Stimulated activated CD4-positive, alpha-beta T cell treated with anti-CD3 and anti-CD28 coated beads, Interleukin-15, amount 100 ng/mL, for 1 hour (primary cell): Measurements from ENCODE around the gene CLDN7.

Experiments
- DNase-seq, 2 donors: peaks; one replicate each; pipeline ENCODE4 v3.0.0-alpha.2; 2020; ENCODE audit warnings: low read depth in 1 of 2, low spot score in 1 of 2

Gene CLDN7

DNA sequence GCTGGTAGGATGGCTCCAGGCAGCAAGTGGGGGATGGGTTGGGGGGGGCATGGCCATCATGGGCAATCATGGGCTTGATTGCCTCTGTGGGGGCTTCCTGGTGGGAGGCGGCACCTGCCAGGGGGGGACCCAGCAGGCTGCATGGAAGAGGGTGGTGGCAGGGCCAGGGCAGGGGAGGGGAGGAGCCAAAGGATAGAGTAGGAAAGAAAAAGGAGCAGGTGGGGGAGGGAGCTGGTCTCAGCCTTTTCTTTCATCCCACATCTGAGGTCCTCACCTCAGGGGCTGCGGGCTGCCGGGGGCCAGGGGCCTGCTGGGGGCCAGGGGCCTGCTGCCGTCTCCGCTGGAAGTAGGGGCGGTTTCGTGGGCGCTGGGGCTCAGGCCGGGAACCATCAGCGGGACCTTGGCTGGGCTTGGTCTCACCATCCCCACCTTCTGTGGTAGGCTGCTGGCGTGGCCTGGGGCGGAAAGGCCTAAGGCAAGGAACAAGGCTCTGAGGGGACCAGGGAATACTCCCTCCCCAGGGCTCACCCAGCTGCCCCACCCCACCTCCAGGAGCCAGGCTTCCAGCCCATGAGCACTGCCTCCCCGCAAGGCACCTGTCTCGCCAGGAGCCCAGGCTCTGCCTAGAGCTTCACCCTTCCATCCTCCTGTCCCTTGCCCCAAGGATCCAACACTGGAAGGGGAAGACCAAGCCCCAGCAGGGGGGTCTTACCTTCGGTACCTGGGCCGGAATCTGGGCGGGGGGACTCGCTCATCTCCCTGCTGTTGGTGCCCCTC lies 27.2 kb upstream of the CLDN7 start:
- no peak for DNase-seq

DNA sequence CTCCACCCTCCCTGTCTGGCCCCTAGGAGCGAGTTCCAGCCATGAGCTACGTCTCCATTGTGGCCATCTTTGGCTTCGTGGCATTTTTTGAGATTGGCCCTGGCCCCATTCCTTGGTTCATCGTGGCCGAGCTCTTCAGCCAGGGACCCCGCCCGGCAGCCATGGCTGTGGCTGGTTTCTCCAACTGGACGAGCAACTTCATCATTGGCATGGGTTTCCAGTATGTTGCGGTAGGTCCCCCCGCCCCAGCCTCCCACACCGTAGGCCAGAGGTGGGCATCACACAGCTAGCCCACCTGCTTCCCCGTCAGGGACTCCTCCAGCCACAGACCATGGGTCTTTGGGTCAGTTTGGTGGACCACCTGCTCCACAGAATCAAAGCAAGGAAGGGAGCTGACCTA lies 23.4 kb upstream of the CLDN7 start:
- DNase-seq: no peak

DNA sequence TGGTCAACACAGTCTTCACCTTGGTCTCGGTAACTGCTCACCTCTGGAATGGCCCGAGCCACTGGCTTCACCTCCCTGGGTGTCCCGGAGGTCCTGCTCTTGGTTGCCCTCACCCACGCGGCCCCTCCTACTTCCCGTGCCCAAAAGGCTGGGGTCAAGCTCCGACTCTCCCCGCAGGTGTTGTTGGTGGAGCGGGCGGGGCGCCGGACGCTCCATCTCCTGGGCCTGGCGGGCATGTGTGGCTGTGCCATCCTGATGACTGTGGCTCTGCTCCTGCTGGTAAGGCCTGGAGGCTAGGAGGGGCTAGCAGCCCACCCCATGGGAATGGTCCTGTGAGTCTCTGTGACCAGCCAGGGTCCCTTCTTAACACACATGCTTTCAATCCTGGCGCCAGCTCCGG lies 22.6 kb upstream of the CLDN7 start:
- DNase-seq: no peak

DNA sequence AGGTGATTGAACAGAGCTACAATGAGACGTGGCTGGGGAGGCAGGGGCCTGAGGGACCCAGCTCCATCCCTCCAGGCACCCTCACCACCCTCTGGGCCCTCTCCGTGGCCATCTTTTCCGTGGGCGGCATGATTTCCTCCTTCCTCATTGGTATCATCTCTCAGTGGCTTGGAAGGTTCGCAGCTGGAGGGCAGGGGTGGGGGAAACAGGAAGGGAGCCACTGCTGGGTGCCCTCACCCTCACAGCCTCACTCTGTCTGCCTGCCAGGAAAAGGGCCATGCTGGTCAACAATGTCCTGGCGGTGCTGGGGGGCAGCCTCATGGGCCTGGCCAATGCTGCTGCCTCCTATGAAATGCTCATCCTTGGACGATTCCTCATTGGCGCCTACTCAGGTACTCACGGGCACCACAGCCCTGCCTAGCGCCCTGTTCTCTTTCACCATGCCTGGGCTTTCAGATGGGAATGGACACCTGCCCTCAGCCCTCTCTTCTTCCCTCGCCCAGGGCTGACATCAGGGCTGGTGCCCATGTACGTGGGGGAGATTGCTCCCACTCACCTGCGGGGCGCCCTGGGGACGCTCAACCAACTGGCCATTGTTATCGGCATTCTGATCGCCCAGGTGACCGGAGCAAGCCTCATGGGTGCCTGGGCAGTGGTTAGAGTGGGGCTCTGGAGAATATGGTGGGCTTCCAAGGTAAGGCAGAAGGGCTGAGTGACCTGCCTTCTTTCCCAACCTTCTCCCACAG lies 21.4 kb upstream of the CLDN7 start:
- DNase-seq: no peak

DNA sequence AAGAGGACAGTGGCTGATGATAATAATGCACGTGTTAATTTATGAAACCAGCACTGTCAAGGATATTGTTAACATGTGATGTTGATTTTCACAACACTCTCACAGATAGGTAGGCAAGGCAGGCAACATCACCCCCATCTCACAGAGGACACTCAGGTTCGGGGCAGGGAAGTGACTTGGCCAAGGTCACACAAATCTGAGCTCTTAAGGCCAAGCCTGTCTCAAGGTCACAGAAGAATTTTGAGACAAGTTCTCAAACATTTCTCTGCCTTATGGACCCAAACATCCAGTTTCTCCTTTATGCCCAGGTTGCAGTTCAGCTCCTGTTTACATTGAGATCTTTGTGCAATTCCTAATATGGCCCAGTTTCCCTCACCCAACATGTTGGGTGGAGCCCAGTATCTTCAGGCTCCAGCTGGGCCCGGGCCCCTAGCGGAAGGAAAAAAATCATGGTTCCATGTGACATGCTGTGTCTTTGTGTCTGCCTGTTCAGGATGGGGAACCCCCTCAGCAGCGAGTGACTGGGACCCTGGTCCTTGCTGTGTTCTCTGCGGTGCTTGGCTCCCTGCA lies 20.6 kb upstream of the CLDN7 start:
- DNase-seq: no peak

DNA sequence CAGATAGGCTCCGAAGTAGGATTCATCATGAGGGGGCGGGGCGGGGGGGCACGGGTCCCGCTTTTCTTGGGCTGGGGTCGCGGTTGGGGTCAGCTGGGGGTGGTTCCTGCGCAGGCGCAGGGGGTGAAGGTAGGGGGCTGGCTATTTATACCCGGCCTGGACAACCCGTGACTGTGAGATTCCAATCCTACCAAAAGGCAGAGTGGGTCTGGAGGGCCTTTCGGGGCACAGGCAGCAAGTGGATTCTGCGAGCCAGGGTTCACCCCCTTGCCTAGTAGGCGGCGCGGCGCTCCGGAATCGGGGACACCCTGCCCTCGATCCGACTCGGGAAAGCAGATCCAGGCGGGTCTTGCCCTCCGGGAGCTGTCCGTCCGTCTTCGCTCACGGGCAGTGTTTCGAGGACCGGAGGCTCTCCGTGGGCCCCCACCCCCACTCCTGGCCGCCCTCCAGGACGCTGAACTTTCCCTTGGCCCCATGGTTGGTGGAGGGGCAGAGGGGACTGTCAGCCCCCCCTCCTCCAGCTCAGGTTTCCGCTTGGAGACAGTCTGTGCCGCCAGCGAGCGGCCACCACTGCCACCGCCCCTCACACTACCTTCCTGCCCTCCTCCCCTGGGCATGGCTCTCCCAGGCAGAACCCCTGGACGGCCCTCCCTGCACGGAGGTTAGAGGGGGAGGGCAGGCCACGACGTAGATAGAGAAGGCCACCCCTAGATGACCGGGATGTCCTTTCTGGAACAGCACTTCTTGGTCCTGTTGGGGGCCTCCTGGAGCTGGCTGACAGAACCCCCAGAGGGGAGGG lies 19.9 kb upstream of the CLDN7 start:
- DNase-seq: no peak

DNA sequence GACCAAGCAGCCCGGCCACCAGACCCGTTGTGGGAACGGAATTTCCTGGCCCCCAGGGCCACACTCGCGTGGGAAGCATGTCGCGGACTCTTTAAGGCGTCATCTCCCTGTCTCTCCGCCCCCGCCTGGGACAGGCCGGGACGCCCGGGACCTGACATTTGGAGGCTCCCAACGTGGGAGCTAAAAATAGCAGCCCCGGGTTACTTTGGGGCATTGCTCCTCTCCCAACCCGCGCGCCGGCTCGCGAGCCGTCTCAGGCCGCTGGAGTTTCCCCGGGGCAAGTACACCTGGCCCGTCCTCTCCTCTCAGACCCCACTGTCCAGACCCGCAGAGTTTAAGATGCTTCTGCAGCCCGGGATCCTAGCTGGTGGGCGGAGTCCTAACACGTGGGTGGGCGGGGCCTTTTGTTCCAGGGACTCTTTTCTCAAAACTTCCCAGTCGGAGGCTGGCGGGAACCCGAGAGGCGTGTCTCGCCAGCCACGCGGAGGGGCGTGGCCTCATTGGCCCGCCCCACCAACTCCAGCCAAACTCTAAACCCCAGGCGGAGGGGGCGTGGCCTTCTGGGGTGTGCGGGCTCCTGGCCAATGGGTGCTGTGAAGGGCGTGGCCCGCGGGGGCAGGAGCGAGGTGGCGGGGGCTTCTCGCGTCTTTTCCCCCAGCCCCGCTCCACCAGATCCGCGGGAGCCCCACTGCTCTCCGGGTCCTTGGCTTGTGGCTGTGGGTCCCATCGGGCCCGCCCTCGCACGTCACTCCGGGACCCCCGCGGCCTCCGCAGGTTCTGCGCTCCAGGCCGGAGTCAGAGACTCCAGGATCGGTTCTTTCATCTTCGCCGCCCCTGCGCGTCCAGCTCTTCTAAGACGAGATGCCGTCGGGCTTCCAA lies 19.0 kb upstream of the CLDN7 start, which contains the start of gene SLC2A4:
TSS of gene SLC2A4 (plus strand) at position 645 of the 879 bp plus-strand sequence. CDS start at position 862, 217 bp downstream.
- DNase-seq: peak; percentile 64 to 87

DNA sequence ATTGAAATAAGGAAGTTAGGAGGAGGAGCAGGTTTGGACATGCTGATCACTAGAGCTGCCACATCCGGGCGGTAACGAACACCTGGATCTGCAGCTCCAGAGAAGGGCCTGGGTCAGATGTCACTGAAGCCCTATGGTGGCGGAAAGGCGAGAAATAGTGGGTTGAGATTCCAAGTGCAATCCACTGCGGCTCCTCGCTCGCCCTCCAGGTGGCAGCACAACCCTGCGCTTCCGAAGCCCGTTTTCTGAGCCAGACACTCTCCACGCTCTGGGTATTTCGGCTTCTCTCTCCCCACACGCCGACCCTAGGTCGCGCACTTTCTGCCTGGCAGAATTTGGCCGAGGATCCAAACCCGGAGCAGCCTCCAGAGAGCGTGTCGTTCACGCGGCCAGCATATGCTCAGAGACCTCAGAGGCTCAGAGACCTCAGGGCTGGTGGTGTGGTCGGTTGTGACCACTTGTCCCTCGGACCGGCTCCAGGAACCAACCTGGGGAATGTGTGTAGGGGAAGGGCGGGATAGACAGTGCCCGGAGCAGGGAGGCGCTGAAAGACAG lies 18.3 kb upstream of the CLDN7 start:
- peak; percentile 76 to 77 for DNase-seq

DNA sequence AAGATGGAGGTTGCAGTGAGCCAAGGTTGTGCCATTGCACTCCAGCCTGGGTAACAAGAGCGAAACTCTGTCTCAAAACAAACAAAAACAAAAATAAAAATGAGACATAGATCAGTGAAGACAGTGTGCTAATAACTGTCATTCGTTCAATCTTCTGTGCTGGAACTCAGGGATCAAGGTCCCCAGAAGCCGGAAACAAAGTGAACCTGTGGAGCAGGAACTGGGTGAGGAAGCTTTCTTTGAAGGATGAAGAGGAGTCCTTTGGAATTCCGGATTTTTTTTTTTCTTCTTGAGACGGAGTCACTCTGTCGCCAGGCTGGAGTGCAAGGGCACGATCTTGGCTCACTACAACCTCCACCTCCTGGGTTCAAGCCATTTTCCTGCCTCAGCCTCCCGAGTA lies 17.2 kb upstream of the CLDN7 start:
- DNase-seq: no peak

DNA sequence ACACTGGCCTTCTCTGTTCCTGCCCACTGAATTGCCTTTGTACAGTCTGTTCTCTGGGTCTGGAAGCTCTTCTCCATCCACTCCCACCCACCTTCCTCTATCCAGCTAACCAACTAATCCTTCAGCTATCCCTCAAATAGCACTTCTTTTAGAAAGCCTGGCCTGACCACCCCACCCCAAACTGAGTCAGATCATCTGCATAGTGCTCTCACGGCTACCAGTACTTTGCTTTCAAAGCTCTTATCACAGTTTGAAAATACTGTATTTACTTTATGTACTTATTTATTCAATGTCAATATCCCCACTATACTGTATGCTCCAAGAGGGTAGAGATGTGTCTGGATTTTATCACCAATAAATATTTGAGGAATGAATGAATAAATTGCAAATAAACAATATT lies 4.5 kb upstream of the CLDN7 start:
- DNase-seq: no peak

DNA sequence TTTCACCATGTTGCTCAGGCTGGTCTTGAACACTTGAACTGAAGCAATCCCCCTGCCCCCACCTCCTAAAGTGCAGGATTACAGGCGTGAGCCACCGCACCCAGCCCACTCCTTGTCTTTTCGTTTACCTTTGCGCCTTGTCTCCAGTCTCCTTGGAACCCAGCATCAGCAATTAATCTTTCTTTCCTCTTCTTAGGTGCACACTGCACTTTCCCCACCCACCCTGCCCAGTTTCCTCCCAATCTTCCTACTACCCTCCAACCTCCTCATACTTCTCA lies 1.5 kb upstream of the CLDN7 start:
- no peak for DNase-seq

DNA sequence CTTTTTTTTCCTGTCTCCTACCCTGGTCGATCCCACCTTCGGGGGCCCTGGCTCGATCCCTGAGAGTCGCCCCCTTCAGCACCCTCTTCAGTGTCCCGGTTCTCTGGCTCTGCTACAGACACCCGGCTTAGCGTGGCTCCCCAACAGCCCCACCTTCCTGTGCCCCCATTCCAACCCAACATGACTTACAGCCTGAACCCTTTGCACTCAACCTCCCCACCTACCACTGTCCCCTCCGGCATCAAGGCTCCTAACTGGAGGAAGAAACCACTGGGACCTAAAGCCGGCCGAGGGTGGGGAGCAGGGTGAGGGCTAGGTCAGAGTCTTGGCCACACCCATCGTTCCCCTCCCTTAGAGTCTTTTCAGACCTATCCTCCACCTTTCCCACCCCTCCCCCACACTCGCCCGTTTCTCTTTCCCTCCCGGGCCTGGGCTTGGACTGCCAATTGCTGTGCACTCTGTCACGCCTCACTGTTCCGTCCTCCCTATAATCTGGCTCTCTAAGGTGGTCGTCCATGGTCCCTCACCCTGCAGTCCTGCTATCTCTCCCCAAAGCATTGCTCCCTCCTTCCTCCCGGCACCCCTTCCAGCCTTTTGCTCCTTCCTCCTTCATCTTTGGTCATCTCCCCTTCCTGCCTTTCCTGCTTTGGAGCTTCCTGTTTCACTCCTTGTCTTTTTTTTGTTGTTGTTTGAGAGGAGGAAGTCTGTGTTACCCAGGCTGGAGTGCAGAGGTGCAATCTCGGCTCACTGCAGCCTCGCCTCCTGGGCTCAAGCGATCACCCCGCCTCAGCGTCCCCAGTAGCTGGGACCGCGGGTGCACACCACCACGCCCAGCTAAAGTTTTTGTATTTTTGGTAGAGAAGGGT lies 890 bp upstream of the CLDN7 start:
- no peak for DNase-seq

DNA sequence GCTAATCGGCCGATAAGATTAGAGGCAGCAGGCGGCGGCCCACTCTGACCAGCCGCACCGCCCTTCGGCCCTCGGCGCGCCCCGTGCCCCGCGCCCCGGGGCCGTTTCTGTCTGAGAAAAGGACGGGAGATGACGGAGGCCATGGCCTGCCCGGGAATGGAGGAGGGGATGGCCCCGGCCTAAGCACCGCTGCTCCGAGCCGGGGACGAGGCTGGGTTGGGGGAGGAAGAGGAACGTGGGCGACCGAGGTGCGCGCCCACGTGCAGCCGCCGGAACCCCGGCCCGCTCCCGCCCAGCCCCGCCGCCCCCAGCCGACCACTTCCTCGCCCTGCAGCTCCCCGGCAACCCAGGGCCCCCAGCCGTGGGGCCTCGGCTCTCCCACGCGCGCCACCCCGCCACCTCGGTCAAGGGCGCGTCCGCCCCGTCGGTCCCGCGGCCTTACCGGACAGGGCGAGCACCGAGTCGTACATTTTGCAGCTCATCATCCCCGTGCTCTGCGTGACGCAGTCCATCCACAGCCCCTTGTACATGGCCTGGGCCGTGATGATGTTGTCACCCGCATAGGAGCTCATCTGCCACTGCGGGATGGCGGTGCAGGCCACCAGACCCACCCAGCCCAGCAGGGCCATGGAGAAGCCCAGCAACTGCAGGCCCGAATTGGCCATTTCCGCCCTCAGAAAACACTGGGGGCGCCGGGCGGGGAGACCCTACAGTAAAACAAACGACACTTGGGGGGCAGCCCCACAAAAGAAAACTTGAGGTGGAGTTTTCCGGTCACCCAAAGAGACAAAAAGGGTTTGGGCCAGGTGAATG lies 693 bp downstream of the CLDN7 start:
- no peak for DNase-seq

DNA sequence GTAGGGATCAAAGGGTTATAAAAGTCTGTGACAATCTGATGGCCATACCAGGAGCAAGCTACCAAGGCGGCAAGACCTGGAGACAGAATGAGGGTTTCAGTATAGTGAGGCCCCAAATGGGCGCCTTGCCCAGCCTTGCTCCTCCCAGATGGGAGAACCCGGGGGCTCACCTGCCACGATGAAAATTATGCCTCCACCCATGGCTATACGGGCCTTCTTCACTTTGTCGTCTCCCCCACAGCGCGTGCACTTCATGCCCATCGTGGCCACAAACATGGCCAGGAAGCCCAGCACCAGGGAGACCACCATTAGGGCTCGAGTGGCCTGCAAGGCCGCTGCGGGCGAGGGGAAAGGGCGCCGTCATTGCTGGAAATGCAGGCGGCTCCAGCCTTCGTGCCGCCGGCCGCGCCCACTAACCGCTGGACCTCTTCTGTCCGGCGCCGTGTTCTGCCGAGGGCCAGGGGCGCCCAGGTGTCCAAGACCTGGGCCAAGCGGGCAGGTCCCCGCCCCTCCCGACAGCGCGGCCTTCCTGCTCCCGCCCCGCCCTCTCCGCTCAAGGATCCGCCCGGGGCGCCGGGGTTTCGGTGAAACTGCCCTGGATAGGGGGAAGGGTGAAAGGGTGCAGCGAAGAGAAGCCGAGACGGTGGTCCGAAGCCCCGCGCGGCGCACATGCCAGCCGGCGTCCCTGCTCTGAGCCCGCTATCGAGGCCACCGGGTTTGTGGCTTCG lies 1.5 kb downstream of the CLDN7 start:
- no peak for DNase-seq

DNA sequence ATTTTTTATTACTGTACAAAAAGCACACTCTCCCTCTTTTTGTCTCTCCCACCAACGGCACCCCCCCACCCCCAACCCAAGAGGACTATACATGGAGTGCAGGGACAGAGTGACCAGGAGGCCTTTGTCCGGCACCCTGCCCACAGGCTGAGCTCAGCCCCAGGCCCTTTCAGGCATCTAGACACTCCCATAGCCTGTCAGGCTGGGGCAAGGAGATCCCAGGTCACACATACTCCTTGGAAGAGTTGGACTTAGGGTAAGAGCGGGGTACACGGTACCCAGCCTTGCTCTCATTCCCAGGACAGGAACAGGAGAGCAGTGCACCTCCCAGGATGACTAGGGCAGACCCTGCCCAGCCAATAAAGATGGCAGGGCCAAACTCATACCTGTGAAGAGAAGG lies 2.1 kb downstream of the CLDN7 start:
- DNase-seq: no peak

DNA sequence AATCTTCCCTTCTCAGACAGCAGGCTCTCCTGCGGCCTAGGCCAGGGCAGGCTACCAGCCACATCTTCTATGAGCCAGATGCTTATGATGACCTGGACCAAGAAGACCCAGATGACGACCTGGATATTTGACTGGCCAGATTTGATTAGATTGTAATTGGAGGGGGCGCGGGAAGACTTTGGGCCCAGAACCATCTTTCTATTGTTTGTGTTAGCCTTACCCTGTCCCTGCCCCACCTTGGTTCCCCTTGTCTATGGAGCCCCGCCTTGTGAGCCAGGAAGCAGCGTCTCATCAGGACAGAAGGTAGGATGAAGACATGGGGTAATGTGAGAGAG lies 2.8 kb downstream of the CLDN7 start:
- DNase-seq: no peak

DNA sequence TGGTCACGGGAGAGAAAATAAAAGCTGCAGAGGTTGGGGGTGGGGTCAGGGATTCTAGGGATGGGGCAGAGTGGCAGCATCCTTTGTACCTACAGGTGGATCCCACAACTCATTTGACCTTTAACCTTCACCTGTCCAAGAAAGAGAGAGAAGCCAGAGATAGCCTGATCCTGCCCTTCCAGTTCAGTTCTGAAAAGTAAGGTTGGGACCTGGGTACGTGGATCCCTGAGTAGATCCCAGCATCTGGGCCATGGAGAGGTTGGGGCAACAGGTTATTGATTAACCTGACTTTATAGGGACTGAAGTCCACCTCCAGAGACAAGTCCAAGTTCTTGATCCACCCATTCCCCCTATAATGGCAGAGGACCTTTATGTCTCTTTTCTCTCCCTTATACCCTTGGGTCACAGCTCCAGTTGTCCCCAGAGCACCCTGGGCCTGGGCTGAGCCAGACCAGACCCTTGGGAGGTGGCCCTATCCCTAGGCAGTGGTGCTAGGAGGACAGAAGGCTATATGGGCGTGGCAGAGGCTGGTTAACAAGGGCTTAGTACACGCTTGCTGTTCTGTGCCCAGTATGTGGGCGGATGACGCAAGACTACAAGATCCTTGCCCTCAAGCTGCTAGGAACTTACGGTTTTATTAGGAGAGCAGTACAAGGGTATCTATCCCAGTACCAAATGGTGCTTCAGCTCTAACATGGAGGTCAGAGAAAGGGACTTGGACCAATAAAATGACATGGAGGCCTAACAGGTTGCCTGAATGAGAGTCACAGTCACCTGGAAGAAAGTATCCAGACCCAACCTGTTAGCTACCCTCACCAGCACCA lies 3.3 kb downstream of the CLDN7 start:
- DNase-seq: no peak
